ENCODE data around the gene PIK3C3.

DNA sequence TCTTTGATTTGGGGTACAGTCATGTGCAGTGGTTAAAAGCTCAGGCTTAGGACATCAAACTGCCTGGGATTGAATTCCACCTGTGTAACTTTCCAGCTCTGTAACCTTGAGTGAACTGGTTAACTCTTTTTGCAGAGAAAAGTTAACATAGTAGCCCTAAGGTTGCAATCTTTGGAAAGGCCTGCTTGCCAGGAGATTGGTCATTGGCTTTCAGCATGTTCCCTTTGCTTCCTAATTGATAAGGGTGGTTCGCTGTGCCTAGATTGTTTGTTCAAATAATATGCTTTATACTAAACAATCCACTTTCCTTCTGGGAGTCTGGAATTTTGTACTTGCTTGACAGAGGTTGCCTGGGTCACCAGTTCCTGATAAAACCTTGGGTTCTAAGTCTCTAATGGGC lies 86.8 kb downstream of the PIK3C3 start:
- TF ChIP-seq, protein P1, sequence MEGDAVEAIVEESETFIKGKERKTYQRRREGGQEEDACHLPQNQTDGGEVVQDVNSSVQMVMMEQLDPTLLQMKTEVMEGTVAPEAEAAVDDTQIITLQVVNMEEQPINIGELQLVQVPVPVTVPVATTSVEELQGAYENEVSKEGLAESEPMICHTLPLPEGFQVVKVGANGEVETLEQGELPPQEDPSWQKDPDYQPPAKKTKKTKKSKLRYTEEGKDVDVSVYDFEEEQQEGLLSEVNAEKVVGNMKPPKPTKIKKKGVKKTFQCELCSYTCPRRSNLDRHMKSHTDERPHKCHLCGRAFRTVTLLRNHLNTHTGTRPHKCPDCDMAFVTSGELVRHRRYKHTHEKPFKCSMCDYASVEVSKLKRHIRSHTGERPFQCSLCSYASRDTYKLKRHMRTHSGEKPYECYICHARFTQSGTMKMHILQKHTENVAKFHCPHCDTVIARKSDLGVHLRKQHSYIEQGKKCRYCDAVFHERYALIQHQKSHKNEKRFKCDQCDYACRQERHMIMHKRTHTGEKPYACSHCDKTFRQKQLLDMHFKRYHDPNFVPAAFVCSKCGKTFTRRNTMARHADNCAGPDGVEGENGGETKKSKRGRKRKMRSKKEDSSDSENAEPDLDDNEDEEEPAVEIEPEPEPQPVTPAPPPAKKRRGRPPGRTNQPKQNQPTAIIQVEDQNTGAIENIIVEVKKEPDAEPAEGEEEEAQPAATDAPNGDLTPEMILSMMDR (IDR thresholded peaks at IDR 0.05; ENCODE audit: low read depth, low read length, poor library complexity, severe bottlenecking): no peak
- no peak for TF ChIP-seq EZH2phosphoT487 (IDR thresholded peaks at IDR 0.05; ENCODE audit: borderline replicate concordance, low read length)
